ENCODE measurements around the gene C16orf90.

C16orf90 gene, protein sequence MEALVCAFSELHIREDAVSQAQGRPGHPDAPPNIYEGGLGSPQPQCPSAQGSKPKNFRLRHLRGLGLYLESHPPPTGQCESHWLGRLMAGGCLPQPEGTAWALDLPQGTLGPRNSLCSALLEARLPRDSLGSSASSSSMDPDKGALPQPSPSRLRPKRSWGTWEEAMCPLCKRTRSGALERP

DNA sequence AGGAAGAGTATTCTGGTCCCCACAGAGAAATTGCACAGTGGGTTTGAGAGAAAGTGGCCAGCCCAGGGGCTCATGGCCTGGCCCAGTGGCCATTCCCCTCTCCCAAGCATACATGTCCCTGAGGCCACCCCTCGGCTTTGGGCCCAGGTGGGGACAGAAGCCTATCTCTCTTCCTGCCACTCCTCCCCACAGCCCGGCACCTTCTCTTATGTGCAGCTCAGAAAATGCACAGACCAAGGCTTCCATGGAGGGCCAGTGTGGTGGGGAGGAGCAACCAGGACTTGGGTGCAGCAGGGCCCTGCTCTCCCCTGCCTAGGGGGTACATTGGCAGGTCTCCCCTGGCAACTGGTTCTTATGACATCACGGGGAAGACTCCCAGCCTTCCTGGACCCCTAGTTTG, at the start of gene C16orf90:
Gene C16orf90 (minus strand): TSS at position 314 of the 400 bp plus-strand sequence. CDS start 68 bp downstream, at position 246.
- no peak for DNase-seq (ENCODE audit: low read depth)

GRCh38 chr16:3542601-3543373, 47.5 kb upstream of the C16orf90 start:
- peak; percentile 4 for DNase-seq (ENCODE audit: low read depth)

GRCh38 chr16:3541527-3542155, 46.4 kb upstream of the C16orf90 start:
- no peak for DNase-seq (ENCODE audit: low read depth)

DNA sequence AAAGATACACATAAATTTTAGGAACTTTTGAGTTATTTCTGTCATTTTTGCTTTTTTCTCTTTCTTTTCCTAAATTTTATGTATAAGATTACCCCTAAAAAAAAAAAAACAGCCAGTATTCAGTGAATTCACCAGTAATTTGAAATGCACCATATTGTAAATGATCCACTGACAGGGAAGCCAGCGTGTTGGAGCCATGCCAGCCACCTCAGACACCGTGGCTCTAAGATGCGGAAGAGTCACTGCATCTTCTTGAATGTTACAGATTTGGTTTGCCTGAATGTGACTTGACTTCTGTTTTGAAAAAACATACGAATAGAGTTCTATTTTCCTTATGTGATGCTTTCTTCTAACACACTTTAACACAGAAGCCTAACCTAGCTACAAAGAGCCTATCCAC, 42.9 kb upstream of the C16orf90 start:
- no peak for DNase-seq (ENCODE audit: low read depth)

DNA sequence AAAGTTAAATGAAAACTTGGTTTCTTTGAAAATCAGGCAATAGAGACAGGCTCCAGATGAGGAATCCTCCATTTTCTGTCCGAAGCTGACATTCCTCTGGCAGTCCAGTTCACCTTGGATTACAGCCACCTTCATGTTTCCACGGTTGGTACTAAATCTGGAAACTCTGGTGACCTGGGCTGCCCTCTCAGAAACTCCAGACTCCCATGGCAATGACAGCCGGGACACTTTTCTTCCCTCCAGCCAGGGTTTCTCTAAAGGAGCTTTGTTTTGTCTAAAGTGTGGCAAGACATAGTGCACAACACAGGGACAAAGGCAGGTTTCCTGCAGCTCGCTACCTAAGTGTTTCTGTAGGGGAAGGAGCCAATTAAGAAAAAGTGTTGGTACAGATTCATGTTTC, 41.6 kb upstream of the C16orf90 start:
- DNase-seq (ENCODE audit: low read depth), result no peak

GRCh38 chr16:3536271-3536731, 41.0 kb upstream of the C16orf90 start:
- DNase-seq (ENCODE audit: low read depth), result peak; percentile 6

DNA sequence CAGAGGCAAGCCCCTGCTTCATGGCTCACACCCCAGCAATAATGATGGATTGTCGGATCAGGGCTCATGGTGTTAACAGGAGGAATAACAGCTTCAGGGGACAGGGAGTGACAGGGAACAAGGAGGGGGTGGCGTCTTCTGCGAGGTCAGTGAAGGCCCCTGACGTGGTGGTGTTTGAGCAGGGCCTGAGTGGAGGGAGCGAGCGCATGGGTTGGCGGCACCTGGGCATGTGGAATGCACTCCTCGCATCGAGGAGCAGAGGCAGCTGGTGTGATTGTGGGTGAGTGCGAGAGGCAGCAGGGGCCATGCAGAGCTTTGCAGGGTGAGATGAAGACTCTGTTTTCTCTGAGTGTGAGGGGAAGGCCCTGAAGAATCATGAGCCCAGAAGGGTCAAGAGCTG, 38.8 kb upstream of the C16orf90 start:
- DNase-seq (ENCODE audit: low read depth), result no peak

DNA sequence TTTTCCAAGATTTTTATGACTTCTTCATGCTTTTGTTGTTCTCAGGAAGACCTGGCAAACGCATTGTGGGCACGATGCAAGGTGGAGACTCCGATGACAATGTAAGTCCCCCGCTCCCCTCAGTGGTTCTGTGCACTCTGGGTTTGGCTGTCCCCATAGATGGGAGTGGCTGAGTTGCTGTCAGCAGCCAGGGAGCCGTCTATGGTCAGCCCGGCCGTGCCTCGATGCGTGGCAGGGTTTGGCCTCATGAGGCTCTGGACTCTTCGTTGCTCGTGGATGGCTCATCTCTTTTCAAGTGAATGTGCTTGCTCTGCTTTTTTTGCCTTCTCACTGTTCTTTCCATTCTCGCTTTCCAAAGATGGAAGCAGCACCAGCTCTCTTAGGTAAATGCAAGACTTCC, 37.5 kb upstream of the C16orf90 start:
- DNase-seq (ENCODE audit: low read depth), result no peak

DNA sequence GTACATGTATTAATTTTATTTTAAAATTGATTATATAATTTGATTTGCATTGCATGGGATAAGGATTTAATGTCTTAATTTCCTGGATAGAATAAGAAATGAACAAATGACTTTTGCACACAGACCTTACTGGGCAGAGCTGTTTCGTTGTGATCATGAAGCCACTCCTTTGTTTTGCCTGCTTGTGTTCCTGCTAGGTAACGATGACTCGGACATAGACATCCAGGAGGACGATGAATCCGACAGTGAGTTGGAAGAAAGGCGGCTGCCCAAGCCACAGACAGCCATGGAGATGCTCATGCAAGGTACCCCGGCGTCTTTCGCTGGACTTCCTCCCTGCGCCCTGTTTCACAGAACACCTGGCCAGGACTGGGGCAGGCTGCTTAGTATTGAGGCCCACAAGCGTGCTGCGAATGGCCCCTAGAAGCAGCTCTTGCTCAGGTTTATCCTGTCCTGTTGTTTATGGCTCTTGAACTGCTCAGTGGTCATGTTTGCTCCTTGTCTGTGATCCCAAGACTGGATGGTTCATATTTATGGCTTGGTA, 35.2 kb upstream of the C16orf90 start:
- no peak for DNase-seq (ENCODE audit: low read depth)

GRCh38 chr16:3529175-3529574, 33.9 kb upstream of the C16orf90 start:
- no peak for DNase-seq (ENCODE audit: low read depth)

GRCh38 chr16:3528406-3528805, 33.1 kb upstream of the C16orf90 start:
- no peak for DNase-seq (ENCODE audit: low read depth)

- DNase-seq (ENCODE audit: low read depth), result peak; percentile 40
These were observed 32.0 kb upstream of the C16orf90 start for GRCh38 chr16:3527216-3527829.

GRCh38 chr16:3525951-3526350, 30.7 kb upstream of the C16orf90 start:
- DNase-seq (ENCODE audit: low read depth), result no peak

GRCh38 chr16:3523281-3523680, 28.0 kb upstream of the C16orf90 start:
- no peak for DNase-seq (ENCODE audit: low read depth)

DNA sequence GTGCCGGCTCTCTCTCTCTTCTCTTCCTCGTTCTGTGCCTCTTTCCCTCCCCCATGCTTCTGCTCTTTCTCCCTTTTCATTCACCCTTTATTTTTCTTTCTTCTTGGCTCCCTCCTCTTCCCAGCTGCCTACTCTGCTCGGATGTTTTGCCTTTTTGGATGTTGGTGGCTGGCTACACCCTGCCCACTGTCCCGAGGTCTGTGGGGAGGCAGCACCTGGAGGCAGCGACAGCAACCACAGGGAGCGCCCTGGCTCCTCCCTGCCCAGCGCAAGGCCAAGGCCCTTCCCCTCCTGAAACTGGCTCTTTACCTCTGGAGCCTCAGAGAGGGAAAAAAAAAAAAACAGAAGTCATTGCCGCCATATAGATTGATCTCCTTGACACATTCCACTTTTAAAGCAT, 25.6 kb upstream of the C16orf90 start:
- no peak for DNase-seq (ENCODE audit: low read depth)

- no peak for DNase-seq (ENCODE audit: low read depth)
These were observed 25.1 kb upstream of the C16orf90 start for GRCh38 chr16:3520413-3520812.

DNA sequence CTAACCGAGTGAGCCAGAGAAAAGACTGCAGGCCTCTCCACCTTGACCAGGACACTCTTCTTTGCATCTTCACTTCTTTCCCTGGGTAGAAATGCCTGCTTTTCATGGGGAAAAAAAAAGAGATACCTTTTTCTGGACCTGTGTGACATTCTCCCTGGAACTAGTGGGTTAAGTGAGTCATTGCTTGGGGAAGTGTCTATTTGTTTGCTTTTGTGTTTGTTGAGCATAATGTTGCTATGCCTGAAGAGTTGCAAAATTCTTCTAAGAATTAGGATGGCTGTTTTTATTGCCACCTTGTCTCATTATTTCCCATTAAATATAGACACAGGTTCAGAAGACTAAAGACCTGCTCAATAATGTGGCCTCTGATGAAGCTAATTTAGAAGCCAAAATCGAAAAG, 24.3 kb upstream of the C16orf90 start:
- no peak for DNase-seq (ENCODE audit: low read depth)

DNA sequence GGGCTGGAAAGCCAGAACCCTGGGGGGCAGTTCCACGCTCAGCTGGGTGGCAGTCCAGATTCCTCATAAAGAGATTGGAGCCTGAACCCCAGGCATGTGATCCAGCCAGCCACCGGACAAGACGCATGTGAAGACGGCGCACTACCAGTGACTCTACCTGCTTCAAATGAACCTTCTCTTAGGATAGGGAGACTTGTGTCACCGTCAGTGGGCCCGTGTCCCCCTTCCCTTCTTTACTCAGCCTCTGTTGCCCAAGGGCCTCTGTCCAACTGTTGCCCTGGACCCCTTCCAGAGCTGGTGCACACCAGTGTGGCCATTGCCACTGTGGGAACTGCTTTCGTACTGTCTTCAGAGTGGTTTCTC, 23.7 kb upstream of the C16orf90 start:
- no peak for DNase-seq (ENCODE audit: low read depth)

- DNase-seq (ENCODE audit: low read depth), result no peak
These were observed 23.1 kb upstream of the C16orf90 start for GRCh38 chr16:3518292-3518985.

GRCh38 chr16:3515897-3516296, 20.6 kb upstream of the C16orf90 start:
- no peak for DNase-seq (ENCODE audit: low read depth)

DNA sequence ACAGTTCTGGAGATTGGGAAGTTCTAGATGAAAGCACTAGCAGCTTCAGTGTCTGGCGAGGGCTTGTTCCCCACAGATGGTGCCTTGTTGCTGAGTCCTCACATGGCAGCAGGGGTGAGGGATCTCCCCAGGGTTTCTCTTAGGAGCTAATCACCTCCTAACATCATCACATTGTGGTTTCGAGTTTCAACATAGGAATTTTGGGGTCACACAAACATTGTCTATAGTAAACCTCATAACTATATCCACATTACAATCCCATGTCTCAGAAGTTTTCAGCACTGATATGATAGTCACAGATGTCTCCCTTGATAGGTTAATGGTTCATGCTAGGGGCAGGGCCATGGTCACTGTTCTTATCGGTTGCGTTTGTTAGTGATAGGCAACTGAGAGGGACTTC, 19.3 kb upstream of the C16orf90 start:
- peak; percentile 10 for DNase-seq (ENCODE audit: low read depth)

Data from stromal cell of bone marrow (primary cell).